ENCODE data around the gene ZDHHC24.

ZDHHC24 gene

GRCh38 chr11:66570850-66571180 lies 25.0 kb upstream of the ZDHHC24 start:
- H3K4me3 ChIP-seq (ENCODE audit: low read depth, low read length), result no peak overlapping the region
- no peak for TF ChIP-seq CTCF (IDR thresholded peaks at IDR 0.05; ENCODE audit: borderline replicate concordance, insufficient read depth, low read depth, low read length)

- no peak overlapping the region for H3K4me3 ChIP-seq (ENCODE audit: low read depth, low read length)
- TF ChIP-seq CTCF (IDR thresholded peaks at IDR 0.05; ENCODE audit: borderline replicate concordance, insufficient read depth, low read depth, low read length), result no peak
Observed at GRCh38 chr11:66570079-66570849, 24.4 kb upstream of the ZDHHC24 start.

- TF ChIP-seq CTCF (IDR thresholded peaks at IDR 0.05; ENCODE audit: borderline replicate concordance, insufficient read depth, low read depth, low read length), result no peak
- H3K4me3 ChIP-seq (ENCODE audit: low read depth, low read length), result no peak overlapping the region
Observed at GRCh38 chr11:66569076-66569475, 23.2 kb upstream of the ZDHHC24 start.

- H3K4me3 ChIP-seq (ENCODE audit: low read depth, low read length), result peak within 1 kb of the TSS; percentile 47
- no peak for TF ChIP-seq CTCF (IDR thresholded peaks at IDR 0.05; ENCODE audit: borderline replicate concordance, insufficient read depth, low read depth, low read length)
Observed at GRCh38 chr11:66568124-66568916, 22.5 kb upstream of the ZDHHC24 start, which contains the start of gene CTSF. Gene CTSF, minus strand, starts transcription at chr11:66568606. Its CDS starts 120 bp downstream, at chr11:66568486.

- no peak for TF ChIP-seq CTCF (IDR thresholded peaks at IDR 0.05; ENCODE audit: borderline replicate concordance, insufficient read depth, low read depth, low read length)
- no peak overlapping the region for H3K4me3 ChIP-seq (ENCODE audit: low read depth, low read length)
Observed at GRCh38 chr11:66567787-66568123, 21.9 kb upstream of the ZDHHC24 start.

- TF ChIP-seq CTCF (IDR thresholded peaks at IDR 0.05; ENCODE audit: borderline replicate concordance, insufficient read depth, low read depth, low read length), result no peak
- H3K4me3 ChIP-seq (ENCODE audit: low read depth, low read length), result no peak overlapping the region
Observed at GRCh38 chr11:66566221-66566620, 20.4 kb upstream of the ZDHHC24 start.

GRCh38 chr11:66564984-66565383 lies 19.1 kb upstream of the ZDHHC24 start:
- H3K4me3 ChIP-seq (ENCODE audit: low read depth, low read length), result no peak overlapping the region
- no peak for TF ChIP-seq CTCF (IDR thresholded peaks at IDR 0.05; ENCODE audit: borderline replicate concordance, insufficient read depth, low read depth, low read length)

Data from GM12875 (cell line).